Vagina (tissue), 2 donors: Measurements from ENCODE around the gene SRRM4. TPM values are rescaled to one million over a fixed set of nuclear protein-coding genes. Genes with fewer than 3 reads are reported as not detected.
"Not testable (repeated sequence)": the region's sequence is repeated elsewhere in the genome, so short reads cannot be mapped to it uniquely, and the experiment has no call there.

Experiments used
- DNase-seq, 2 donors: peaks; one replicate each; pipeline ENCODE4 v3.0.0-alpha.2; 2017; ENCODE audit errors: extremely low spot score in 2 of 2
- H3K27ac ChIP-seq: fragments of 200-600 bp; sonication (generic); one replicate; pipeline ENCODE4 v1.5.1; 2019
- H3K27me3 ChIP-seq: fragments of 200-600 bp; sonication (generic); one replicate; pipeline ENCODE4 v1.5.1; 2019
- H3K36me3 ChIP-seq, 2 donors: fragments of 200-600 bp; sonication (generic); one replicate each; pipeline ENCODE4 v1.5.1; 2017 to 2019
- H3K4me1 ChIP-seq: fragments of 200-600 bp; sonication (generic); one replicate; pipeline ENCODE4 v1.5.1; 2019
- H3K4me3 ChIP-seq, 2 donors: fragments of 200-600 bp; sonication (generic); 1 replicate in 1 of 2; 2 replicates in 1 of 2; pipeline ENCODE4 v1.5.1; 2016 to 2019
- H3K9me3 ChIP-seq: fragments of 200-600 bp; sonication (generic); one replicate; pipeline ENCODE4 v1.5.1; 2019
- POLR2A ChIP-seq, 2 donors: fragments of 450-650 bp; IDR thresholded peaks; one replicate each; pipeline ENCODE4 v1.6.1; 2017; ENCODE audit warnings: antibody characterized with exemption in 2 of 2, mild to moderate bottlenecking in 2 of 2, moderate library complexity in 2 of 2
- POLR2AphosphoS5 ChIP-seq, 2 donors: sonication (generic); formaldehyde crosslinking; IDR thresholded peaks; one replicate each; pipeline ENCODE4 v1.9.0; 2017; ENCODE audit warnings: antibody characterized with exemption in 2 of 2, mild to moderate bottlenecking in 2 of 2, low read depth in 1 of 2; ENCODE audit not compliant: insufficient read depth in 1 of 2
- intact Hi-C: fragments of 100-400 bp; cut with DNase I; formaldehyde crosslinking; loops from one replicate; pipeline ENCODE4 v1.15.1; 2023
- total RNA-seq: library from RNA; depleted of rRNA; stranded (reverse); fragments of >200 nt; gene quantifications from one replicate; pipeline ENCODE4 v1.2.3, GENCODE V29; 2016
- TF ChIP-seq, protein P1 (sequence below), 3 experiments: fragments of 450-650 bp in 2 of 3; fragments of 200-600 bp in 1 of 3; sonication (generic) in 1 of 3; IDR thresholded peaks; one replicate each; pipeline ENCODE4 v1.5.1; 2017 to 2019; ENCODE audit warnings: antibody characterized with exemption in 3 of 3, mild to moderate bottlenecking in 2 of 3, moderate library complexity in 2 of 3

The SRRM4 gene
- total RNA-seq, 1 donor from 2014 or later, result under 0.01 TPM

DNA sequence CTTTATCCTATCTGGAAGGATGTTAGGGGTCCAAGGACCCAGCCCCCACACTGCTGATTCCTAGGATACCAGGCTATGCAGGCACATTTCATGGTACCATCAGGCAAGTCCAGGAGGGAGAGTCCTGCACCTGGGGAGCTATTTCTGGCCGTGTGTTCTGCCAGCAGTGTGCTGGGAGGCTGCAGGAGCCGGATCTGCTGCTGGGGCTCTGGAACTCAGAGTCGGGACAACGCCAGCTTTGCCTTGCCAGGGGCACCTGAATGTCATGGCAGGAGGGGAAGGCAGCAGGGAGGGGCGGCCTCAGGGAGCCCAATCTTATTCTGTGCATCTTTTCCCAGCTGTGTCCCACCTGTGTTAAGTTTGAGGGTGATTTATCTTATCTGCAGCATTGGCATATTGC lies 17.8 kb downstream of the SRRM4 start:
- no peaks in the 10 kb centered on the region for H3K9me3 ChIP-seq
- intact Hi-C loops, result no loop called here
- H3K27me3 ChIP-seq, result no peaks in the 10 kb centered on the region
- H3K4me3 ChIP-seq, result no peak overlapping the region
- H3K4me1 ChIP-seq, result no peaks in the 10 kb centered on the region
- no peaks in the 10 kb centered on the region for H3K36me3 ChIP-seq
- TF ChIP-seq, protein P1, sequence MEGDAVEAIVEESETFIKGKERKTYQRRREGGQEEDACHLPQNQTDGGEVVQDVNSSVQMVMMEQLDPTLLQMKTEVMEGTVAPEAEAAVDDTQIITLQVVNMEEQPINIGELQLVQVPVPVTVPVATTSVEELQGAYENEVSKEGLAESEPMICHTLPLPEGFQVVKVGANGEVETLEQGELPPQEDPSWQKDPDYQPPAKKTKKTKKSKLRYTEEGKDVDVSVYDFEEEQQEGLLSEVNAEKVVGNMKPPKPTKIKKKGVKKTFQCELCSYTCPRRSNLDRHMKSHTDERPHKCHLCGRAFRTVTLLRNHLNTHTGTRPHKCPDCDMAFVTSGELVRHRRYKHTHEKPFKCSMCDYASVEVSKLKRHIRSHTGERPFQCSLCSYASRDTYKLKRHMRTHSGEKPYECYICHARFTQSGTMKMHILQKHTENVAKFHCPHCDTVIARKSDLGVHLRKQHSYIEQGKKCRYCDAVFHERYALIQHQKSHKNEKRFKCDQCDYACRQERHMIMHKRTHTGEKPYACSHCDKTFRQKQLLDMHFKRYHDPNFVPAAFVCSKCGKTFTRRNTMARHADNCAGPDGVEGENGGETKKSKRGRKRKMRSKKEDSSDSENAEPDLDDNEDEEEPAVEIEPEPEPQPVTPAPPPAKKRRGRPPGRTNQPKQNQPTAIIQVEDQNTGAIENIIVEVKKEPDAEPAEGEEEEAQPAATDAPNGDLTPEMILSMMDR (IDR thresholded peaks at IDR 0.05), result no peak
- TF ChIP-seq POLR2AphosphoS5 (IDR thresholded peaks at IDR 0.05; ENCODE audit: insufficient read depth in 1 of 2, low read depth in 1 of 2) (no peak), POLR2A (IDR thresholded peaks at IDR 0.05) (no peak)
- no peak for DNase-seq
- no peak overlapping the region for H3K27ac ChIP-seq

DNA sequence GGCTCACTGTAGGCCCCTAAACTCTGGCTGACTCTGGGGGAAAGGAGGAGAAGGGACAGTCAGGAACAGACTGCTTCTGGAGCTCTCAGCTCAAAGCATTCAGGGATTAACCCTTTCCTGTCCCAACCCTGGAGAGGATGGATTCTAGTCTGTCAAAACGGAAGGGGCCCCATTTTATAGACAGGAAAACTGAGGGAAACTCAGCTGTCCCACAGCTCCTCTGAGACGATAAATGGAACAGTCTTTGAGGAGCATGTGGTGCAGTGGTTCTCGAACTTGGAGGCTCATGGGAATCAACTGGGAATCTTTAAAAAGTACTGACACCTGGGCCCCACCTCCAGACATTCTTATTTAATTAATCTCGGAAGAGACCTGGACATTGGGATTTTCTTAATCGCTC lies 23.7 kb downstream of the SRRM4 start:
- Histone ChIP-seq H3K27ac (no peak overlapping the region), H3K4me3 (no peak overlapping the region), H3K4me1 (no peaks in the 10 kb centered on the region), H3K27me3 (no peaks in the 10 kb centered on the region), H3K36me3 (no peaks in the 10 kb centered on the region), H3K9me3 (no peaks in the 10 kb centered on the region)
- no peak for DNase-seq
- intact Hi-C loops, result no loop called here
- TF ChIP-seq POLR2AphosphoS5 (IDR thresholded peaks at IDR 0.05; ENCODE audit: insufficient read depth in 1 of 2, low read depth in 1 of 2) (no peak), POLR2A (IDR thresholded peaks at IDR 0.05) (no peak)
- TF ChIP-seq, protein P1 (IDR thresholded peaks at IDR 0.05), result no peak

DNA sequence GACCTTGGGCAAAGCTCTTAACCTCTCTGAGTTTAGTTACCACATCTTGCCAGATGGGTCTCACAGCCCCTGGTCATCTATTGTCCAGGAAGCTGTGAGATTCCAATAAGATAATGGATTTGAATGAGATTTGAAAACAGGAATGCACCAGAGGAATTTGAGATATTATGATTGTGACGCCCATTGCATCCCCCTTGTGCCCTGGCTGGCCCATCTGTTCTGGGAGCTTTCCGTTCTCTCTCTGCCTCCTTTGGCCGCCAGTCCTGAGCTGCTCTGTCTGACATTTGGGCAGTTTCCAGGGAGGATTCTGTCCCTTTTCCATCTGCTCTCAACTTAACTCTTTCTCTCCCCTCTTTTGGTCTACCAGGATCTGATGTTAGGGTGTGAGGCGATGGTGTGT lies 24.6 kb downstream of the SRRM4 start:
- no peaks in the 10 kb centered on the region for H3K9me3 ChIP-seq
- no peaks in the 10 kb centered on the region for H3K36me3 ChIP-seq
- no peak overlapping the region for H3K4me3 ChIP-seq
- intact Hi-C loops, result no loop called here
- no peaks in the 10 kb centered on the region for H3K4me1 ChIP-seq
- H3K27ac ChIP-seq, result no peak overlapping the region
- no peak for DNase-seq
- H3K27me3 ChIP-seq, result no peaks in the 10 kb centered on the region
- TF ChIP-seq, protein P1 (IDR thresholded peaks at IDR 0.05), result no peak
- TF ChIP-seq POLR2A (IDR thresholded peaks at IDR 0.05) (no peak), POLR2AphosphoS5 (IDR thresholded peaks at IDR 0.05; ENCODE audit: insufficient read depth in 1 of 2, low read depth in 1 of 2) (no peak)

DNA sequence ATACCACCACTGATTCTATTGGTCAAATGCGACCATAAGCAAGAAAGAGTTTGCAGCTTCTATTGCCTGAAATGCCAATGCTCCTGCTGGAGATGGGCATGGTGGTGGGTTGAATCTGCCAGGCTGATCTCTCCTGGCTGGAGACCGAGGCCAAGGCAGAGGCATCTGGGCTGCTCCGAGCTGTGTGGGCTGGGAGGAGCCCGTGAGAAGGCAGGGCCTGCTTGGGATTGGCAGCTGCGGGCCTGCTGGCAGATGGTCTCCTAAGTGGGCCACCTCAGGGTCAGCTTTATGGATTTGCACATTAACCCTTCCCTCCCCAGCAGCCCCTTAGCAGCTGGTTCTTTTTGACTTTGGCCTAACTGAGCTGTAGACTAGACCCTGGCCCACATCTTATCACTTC lies 25.4 kb downstream of the SRRM4 start:
- H3K4me1 ChIP-seq, result no peaks in the 10 kb centered on the region
- no peaks in the 10 kb centered on the region for H3K9me3 ChIP-seq
- H3K36me3 ChIP-seq, result no peaks in the 10 kb centered on the region
- no peak overlapping the region for H3K4me3 ChIP-seq
- TF ChIP-seq POLR2AphosphoS5 (IDR thresholded peaks at IDR 0.05; ENCODE audit: insufficient read depth in 1 of 2, low read depth in 1 of 2) (no peak), POLR2A (IDR thresholded peaks at IDR 0.05) (no peak)
- TF ChIP-seq, protein P1 (IDR thresholded peaks at IDR 0.05), result no peak
- DNase-seq, result no peak
- no peak overlapping the region for H3K27ac ChIP-seq
- intact Hi-C loops, result no loop called here
- no peaks in the 10 kb centered on the region for H3K27me3 ChIP-seq

DNA sequence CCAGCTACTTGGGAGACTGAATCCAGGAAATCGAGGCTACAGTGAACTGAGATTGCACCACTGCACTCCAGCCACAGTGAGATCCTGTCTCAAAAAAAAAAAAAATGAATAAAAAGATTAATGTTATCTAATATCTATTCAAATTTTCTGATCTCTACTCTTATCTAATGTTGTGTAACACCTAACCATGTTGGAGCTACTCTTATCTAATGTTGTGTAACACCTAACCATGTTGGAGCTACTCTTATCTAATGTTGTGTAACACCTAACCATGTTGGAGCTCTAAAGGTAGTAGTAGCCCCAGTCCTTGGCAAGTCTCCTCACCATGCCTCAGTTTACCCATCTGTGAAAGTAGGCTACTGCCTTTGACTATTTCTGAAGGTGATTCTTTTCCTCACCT lies 26.9 kb downstream of the SRRM4 start:
- intact Hi-C loops, H3K9me3 ChIP-seq, H3K4me3 ChIP-seq, DNase-seq, H3K36me3 ChIP-seq, H3K27ac ChIP-seq, H3K4me1 ChIP-seq, H3K27me3 ChIP-seq: not testable (repeated sequence)
